ENCODE data around the gene EXOC3L2. TPM values are rescaled to one million over a fixed set of nuclear protein-coding genes. Genes with fewer than 3 reads are reported as not detected.
"Not testable (repeated sequence)": the region's sequence is repeated elsewhere in the genome, so short reads cannot be mapped to it uniquely, and the experiment has no call there.

Gene EXOC3L2
- polyA plus RNA-seq, 1 donor from 2014 or later = not detected

DNA sequence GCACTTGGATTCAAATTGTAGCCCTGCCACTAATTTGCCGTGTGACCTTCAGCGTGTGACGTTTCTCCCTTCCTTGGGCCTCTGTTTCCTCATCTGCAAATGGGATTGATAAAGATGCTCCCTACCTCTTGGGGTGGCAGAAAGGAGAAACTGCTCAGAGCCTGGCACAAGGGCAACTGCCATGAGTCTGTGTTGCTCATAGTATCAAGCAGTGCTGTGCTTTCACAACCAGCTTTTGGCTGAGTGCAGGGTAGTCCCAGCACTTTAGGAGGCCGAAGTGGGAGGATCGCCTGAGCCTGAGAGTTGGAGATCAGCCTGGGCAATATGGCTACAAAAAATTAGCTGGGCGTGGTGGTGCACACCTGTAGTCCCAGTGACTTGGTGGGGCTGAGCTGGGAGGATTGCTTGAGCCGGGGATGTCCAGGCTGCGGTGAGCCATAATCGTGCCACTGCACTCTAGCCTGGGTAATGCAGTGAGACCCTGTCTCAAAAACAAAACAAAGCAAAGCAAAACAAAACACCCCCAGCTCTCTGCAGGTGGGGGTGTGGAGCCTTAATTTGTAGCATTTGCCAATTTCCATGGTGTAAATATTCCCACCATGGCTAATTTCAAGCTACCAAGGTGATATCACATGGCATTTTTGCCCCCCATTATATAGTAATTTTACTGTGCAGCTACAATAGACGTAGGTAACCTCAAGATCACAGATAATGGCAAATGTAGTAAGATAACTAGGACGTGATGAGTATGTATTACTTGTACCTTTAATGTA is 4.2 kb upstream of the EXOC3L2 start:
- Mint-ChIP-seq H3K36me3 (no peaks in the 10 kb centered on the region), H3K27ac (peak overlapping the region in 1 of 3 donors; percentile 39), H3K4me1 (peaks cover 5 to 15% (median 9%) of the 10 kb centered on the region in 3 donors), H3K9me3 (no peaks in the 10 kb centered on the region), H3K4me3 (peak overlapping the region in 2 of 4 donors; percentile 52 to 74), H3K27me3 (peaks cover 8% of the 10 kb centered on the region)

DNA sequence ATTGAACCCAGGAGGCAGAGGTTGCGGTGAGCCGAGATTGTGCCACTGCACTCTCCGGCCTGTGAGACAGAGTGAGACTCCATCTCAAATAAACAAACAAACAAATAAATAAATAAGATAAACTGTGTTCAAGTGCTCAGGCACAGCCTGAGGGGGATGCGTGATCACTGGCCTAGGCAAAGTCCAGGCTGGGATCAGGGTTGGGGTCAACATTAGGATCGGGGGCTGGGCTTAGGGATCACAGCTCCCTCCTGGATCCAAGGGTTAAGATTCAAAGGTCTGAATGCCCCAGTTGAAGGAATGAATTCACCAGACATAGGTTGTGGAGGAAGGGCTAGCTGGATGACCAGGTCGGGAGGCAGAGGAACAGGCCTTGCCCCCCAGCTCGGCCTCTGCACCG is 1.9 kb upstream of the EXOC3L2 start:
- Mint-ChIP-seq H3K27me3 (peaks cover 11% of the 10 kb centered on the region), H3K27ac (no peak overlapping the region), H3K9me3 (no peaks in the 10 kb centered on the region), H3K4me1 (peaks cover 3 to 5% (median 3%) of the 10 kb centered on the region in 3 donors), H3K36me3 (no peaks in the 10 kb centered on the region), H3K4me3 (peak overlapping the region in 1 of 4 donors; percentile 68)

DNA sequence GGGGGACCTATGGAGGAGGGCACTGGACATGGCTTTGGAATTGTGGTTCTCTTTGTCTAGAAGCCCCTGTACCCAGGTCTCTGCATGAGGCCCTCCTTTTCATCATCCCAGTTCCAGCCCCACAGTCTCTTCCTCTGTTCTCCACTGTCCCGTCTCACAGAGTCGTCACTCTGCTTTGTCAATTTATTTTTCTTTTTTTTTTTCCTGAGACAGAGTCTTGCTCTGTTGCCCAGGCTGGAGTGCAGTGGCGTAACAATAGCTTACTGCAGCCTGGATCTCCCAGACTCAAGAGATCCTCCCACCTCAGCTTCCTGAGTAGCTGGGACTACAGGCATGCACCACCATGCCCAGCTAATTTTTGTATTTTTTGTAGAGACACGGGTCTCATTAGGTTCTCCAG is 619 bp upstream of the EXOC3L2 start:
- peaks cover 11% of the 10 kb centered on the region for H3K27me3 Mint-ChIP-seq
- peaks cover 0 to 2% (median 0%) of the 10 kb centered on the region in 3 donors for H3K9me3 Mint-ChIP-seq
- H3K4me1 Mint-ChIP-seq = peaks cover 2 to 3% (median 3%) of the 10 kb centered on the region in 3 donors
- H3K27ac Mint-ChIP-seq = peak overlapping the region in 1 of 3 donors; percentile 62
- peaks cover 2% of the 10 kb centered on the region for H3K36me3 Mint-ChIP-seq
- H3K4me3 Mint-ChIP-seq = no peak overlapping the region

DNA sequence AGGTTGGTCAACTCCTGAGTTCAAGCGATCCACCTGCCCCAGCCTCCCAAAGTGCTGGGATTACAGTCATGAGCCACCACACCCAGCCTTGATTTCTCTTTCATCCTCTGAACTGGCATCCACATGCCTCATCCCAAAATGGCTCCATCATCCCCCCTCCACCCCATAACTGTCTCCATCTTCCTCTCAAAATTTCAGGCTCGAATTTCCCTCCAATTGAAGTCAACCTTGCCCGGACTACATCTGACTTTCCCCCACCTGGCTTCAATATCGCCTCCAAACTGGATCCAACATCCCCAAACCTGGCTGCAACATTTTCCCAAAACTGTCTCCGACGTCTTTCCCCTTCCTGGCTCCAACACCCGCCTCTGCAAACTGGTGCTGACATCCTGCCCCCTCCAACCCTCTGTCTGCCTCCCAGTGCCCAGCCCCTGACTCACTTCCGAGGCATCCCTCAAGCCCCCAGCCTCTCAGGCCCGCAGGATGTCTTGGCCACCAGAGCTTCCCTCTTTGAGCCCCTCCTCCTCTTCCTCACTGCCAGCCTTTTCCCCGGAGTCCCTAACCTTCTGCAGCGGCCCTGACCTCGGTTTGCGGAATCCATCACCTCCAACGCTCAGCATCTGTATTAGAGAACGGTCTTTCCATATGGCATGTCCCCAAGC is 943 bp downstream of the EXOC3L2 start:
- no peak overlapping the region for H3K27ac Mint-ChIP-seq
- peaks cover 11% of the 10 kb centered on the region for H3K27me3 Mint-ChIP-seq
- H3K9me3 Mint-ChIP-seq = peaks cover 0 to 2% (median 0%) of the 10 kb centered on the region in 3 donors
- no peaks in the 10 kb centered on the region for H3K4me1 Mint-ChIP-seq
- H3K36me3 Mint-ChIP-seq = peaks cover 2% of the 10 kb centered on the region
- H3K4me3 Mint-ChIP-seq = no peak overlapping the region

DNA sequence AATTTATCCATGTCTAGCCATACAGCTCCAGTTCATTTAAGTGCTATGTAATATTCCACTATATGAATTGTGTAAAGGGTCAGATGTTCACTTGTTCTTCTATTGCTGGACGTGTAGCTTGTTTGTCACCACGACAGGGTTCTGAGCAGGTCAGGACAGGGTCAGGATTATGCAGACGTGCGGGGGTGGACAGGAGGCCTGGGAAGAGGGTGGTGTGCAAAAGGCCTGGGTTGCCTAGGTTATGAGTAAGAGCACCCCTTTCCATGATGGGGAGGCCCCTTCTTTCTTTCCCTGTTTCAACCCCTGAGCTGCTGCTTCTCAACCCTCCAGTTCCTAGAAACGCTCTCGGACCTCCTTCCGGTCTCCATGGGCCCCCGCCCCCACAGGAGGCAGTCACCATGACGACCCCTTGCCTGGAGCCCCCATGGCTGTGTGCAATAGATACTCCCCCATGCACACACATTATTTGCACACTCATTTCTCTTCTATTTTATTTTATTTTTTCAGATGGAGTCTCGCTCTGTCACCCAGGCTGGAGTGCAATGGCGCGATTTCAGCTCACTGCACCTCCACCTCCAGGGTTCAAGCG is 2.0 kb downstream of the EXOC3L2 start:
- no peak overlapping the region for H3K4me3 Mint-ChIP-seq
- H3K27ac Mint-ChIP-seq = no peak overlapping the region
- H3K27me3 Mint-ChIP-seq = peaks cover 11% of the 10 kb centered on the region
- H3K36me3 Mint-ChIP-seq = peaks cover 2% of the 10 kb centered on the region
- H3K4me1 Mint-ChIP-seq = no peaks in the 10 kb centered on the region
- peaks cover 0 to 2% (median 0%) of the 10 kb centered on the region in 3 donors for H3K9me3 Mint-ChIP-seq

DNA sequence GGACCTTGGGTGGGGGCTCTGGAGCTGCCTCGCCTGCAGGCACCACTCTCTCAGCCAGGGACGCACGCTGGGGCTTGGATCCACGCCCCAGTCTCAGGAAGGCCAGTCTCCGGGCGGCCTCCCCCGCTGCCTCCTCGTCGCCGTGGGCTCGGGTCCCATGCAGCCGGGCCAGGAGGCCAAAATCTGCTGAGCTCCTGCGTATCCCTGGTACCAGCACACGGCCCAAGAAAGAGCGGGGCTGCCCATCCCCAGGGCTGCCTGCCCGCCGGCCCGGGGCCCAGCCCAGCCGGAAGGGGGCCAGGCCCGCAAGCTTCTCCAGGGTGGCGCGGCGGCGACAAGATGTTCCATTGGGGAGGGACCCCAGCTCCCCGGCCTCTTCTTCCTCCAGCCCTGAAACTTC is 6.7 kb downstream of the EXOC3L2 start:
- Mint-ChIP-seq H3K27ac (no peak overlapping the region), H3K4me1 (peaks cover 0 to 9% (median 4%) of the 10 kb centered on the region in 3 donors)

DNA sequence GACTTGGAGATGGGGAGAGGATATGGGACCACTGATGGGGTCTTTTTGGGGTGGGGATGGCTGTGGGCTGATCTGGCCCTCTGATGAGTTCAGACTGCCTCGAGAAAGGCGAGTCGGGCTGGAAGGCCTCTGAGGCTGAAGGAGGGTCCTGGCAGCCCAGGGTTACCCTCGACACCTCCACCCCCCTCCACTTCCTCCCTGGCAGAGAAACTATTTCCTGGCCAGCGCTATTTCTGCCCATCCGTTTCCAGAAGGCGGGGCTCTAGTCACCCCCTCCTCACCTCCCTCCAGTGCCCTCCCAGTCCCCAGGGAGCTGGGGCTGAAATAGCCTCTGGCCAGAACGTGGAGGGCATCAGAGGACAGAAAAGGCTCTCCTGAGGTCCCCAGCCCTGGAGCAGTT is 9.7 kb downstream of the EXOC3L2 start:
- Mint-ChIP-seq H3K27ac (peak overlapping the region in 1 of 3 donors; percentile 57), H3K4me3 (peak overlapping the region in 1 of 4 donors; percentile 63), H3K27me3 (peaks cover 20% of the 10 kb centered on the region), H3K4me1 (peaks cover 0 to 9% (median 4%) of the 10 kb centered on the region in 3 donors), H3K36me3 (no peaks in the 10 kb centered on the region), H3K9me3 (no peaks in the 10 kb centered on the region)

More for the DNA sequence above, 6.7 kb downstream of the EXOC3L2 start:
- Mint-ChIP-seq H3K9me3 (peaks cover 0 to 2% (median 0%) of the 10 kb centered on the region in 3 donors), H3K27me3 (peaks cover 11% of the 10 kb centered on the region), H3K36me3 (peaks cover 2% of the 10 kb centered on the region), H3K4me3 (no peak overlapping the region)

DNA sequence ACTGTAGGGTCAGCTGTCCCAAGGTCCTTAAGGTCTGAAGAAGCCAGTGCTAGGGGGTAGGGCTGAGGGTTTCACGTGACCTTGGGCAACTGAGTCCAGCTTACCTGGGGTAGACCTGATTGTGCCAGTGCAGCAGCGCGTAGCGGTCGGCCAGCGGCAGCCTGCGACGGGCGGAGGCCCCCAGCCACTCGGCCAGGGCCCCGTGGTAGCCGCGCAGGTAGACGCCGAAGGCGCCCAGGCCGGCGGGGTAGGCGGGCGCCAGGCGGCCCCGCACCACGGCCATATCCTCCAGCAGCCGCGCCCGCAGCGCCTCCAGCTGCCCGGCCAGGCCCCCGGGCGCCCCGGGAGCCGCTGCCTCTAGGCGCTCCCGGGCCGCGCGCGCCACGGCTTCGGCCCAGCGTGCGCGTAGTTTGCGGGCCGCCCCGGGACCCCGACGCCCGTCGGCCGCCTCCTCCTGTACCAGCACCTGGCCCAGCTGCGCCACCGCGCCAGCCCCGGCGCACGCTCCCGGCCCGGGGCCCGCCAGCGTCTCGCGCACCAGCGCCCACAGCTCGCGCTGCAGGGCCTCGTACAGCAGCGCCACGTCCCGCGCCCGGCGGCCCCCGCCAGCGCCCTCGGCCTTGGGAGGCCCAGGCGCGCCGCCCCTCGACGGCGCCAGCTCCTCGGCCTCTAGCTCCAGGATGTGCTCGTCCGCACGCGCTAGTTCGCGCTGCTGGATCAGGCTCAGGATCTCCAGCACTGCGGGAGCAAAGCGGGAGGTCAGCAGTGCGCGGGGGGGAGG is 10.9 kb downstream of the EXOC3L2 start:
- peaks cover 20% of the 10 kb centered on the region for H3K27me3 Mint-ChIP-seq
- no peak overlapping the region for H3K27ac Mint-ChIP-seq
- no peaks in the 10 kb centered on the region for H3K36me3 Mint-ChIP-seq
- H3K4me3 Mint-ChIP-seq = no peak overlapping the region
- peaks cover 0 to 9% (median 4%) of the 10 kb centered on the region in 3 donors for H3K4me1 Mint-ChIP-seq
- no peaks in the 10 kb centered on the region for H3K9me3 Mint-ChIP-seq

DNA sequence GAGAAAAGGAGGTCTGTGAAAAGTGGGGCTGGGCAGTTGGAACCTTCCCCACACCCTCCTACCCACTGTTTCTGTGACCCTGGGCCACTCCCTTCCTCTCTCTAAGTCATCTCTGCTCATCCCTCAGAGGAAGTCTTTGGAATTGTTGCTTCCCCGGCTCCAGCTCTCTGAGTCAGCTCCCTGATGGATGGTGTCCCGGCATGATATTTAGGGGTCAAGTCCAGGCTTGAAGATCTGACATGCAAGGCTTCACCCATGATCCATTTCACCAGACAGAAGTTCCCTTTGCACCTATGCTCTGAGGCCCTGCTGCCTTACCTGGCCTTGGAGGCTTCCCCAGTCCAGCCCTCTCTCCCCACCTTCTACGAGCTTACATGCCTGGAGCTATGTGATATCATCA is 13.3 kb downstream of the EXOC3L2 start:
- Mint-ChIP-seq H3K27ac (peak overlapping the region in 1 of 3 donors; percentile 47), H3K36me3 (no peaks in the 10 kb centered on the region), H3K9me3 (no peaks in the 10 kb centered on the region), H3K27me3 (peaks cover 23% of the 10 kb centered on the region), H3K4me3 (no peak overlapping the region), H3K4me1 (peaks cover 0 to 9% (median 4%) of the 10 kb centered on the region in 3 donors)

DNA sequence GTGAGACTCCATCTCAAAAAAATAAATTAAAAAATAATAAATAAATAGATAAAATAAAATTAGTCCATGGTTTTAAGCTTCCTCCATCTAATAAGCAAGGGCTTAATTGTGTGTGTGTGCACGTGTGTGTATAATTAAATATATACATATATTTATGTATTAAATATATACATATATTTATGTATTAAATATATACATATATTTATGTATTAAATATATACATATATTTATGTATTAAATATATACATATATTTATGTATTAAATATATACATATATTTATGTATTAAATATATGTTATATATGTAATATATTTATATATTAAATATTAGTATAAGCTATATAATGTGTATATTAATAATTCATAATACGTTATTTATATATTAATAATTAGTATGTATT is 16.2 kb downstream of the EXOC3L2 start:
- not testable (repeated sequence) for H3K27ac Mint-ChIP-seq, H3K9me3 Mint-ChIP-seq, H3K4me1 Mint-ChIP-seq, H3K36me3 Mint-ChIP-seq, H3K4me3 Mint-ChIP-seq
- H3K27me3 Mint-ChIP-seq = peaks cover 16% of the 10 kb centered on the region

DNA sequence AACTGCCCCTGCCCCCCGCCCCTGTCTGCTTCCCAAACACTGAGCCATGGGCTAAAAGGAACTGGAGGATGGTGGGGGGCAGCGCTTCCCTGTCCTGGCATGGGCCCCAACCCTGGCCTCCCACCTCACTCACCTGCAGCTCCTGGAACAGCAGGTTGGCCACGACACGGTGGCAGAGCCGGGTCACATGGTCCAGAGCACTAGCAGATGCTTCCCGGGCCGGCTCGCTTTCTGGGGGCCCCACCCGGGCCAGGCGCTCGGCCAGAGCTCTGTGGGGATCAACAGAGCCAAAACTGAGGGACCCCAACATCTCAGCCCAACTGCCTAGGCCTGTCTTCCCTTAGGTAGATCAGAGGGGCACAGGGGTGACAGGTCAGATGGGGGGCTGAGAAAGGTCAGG is 20.6 kb downstream of the EXOC3L2 start:
- Mint-ChIP-seq H3K27ac (no peak overlapping the region), H3K9me3 (no peaks in the 10 kb centered on the region), H3K4me3 (no peak overlapping the region), H3K27me3 (peaks cover 19% of the 10 kb centered on the region), H3K4me1 (no peaks in the 10 kb centered on the region), H3K36me3 (no peaks in the 10 kb centered on the region)

DNA sequence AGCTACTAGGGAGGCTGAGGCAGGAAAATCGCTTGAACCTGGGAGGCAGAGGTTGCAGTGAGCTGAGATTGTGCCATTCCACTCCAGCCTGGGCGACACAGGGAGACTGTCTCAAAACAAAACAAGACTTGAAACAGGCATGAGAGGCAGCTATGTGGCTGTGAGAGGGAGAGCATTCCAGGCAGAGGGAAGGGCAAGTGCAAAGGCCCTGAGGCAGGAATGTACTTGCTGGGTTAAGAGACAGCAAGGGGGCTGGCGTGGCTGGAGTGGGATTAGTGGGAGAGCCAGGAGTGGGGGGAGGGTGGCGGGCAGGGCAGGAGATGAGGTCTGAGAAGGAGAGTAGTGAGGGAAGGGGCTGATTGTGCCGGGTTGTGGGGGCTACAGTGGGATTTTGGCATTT is 21.3 kb downstream of the EXOC3L2 start:
- Mint-ChIP-seq H3K27ac (no peak overlapping the region), H3K27me3 (peaks cover 19% of the 10 kb centered on the region), H3K4me1 (no peaks in the 10 kb centered on the region), H3K4me3 (no peak overlapping the region), H3K9me3 (no peaks in the 10 kb centered on the region), H3K36me3 (no peaks in the 10 kb centered on the region)

DNA sequence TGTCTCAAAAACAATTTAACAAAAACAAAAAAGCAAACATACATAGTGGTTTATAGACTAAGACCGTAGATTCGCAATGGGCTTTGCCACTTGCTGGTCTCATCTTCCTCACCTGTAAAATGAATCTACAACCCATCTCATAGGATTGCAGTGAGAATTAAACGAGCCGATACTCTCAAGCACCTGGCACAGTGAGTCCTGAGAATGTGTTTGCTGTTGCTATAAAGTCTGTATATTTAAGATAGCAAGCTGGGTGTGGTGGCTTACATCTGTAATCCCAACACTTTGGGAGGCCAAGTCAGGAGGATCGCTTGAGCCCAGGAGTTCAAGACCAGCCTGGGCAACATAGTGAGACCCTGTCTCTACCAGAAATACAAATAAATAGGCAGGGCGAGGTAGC is 22.5 kb downstream of the EXOC3L2 start:
- H3K36me3 Mint-ChIP-seq = no peaks in the 10 kb centered on the region
- peaks cover 25% of the 10 kb centered on the region for H3K27me3 Mint-ChIP-seq
- H3K4me3 Mint-ChIP-seq = no peak overlapping the region
- H3K27ac Mint-ChIP-seq = no peak overlapping the region
- no peaks in the 10 kb centered on the region for H3K9me3 Mint-ChIP-seq
- H3K4me1 Mint-ChIP-seq = no peaks in the 10 kb centered on the region

DNA sequence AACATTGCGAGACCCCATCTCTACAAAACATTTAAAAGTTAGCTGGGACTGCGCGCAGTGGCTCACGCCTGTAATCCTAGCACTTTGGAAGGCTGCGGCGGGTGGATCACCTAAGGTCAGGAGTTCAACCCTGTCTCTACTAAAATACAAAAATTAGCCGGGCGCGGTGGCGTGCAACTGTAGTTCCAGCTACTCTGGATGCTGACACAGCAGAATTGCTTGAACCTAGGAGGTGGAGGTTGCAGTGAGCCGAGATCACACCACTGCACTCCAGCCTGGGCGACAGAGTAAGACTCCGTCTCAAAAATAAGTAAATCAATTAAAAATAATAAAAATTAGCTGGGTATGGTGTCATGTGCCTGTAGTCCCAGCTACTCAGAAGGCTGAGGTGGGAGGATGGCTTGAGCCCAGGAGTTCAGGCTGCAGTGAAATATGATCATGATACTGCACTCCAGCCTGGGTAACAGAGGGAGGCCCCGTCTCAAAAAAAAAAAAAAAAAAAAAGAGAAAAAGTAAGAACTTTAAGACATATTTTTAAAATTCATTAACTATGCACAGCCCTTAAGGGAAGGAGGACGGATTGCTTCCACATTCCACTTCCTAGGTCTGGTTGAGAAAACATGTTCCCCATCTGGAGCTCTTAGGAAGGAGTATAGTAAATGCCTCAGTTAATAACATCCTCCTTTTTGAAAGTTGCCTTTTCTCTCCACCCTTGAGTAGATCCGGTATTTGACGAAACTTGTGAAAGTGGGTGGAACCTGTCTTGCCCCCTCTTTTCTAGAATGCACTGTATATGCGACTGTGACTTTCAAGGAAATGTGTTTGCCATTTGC is 26.1 kb downstream of the EXOC3L2 start:
- no peaks in the 10 kb centered on the region for H3K9me3 Mint-ChIP-seq
- H3K27me3 Mint-ChIP-seq = peaks cover 40% of the 10 kb centered on the region
- no peaks in the 10 kb centered on the region for H3K36me3 Mint-ChIP-seq
- H3K27ac Mint-ChIP-seq = no peak overlapping the region
- H3K4me1 Mint-ChIP-seq = peaks cover 0 to 5% (median 3%) of the 10 kb centered on the region in 3 donors
- H3K4me3 Mint-ChIP-seq = no peak overlapping the region

Data from IgD-negative memory B cell (primary cell).